ENCODE data around the gene TAF10.

DNA sequence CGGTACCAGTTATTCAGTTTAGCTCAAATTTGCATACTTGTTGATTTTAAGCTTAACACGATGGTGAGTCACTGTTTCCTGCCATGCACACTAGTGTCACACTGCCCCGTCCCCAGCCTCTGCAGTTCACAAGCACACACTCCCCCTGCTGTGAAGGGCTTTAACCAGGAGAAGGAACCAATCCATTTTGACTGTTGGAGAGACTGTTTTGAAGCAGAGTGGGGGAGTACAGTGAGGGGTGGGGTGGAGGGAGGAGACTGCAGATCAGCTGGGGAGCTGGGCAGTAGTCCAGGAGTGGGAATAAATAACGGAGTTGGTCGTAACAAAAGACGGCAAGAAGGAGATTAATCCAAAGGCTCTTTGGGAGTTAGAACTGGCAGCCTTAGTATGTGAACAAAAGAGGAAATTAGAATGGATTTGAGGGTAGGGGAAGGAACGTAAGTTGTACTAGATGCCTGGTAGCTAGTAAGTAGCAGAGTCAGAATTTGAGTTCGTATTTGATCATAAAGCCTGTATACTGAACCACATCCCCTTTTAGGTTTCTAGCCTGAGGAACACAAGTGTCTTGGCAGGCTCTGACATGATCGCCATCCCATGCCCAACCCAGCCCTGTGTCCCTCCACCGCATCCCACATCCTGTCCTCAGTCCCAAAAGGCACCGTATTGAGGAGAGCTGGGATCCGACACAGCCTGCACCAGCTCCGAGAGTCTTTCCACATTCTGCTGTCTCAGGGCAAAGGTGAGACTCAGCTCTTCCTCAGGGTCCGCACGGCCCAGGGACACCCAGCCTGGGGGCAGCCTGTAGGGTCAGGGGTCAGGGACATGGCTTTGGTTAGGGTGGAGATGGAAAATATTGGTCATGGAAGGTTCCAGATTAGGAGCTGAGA lies 6.3 kb upstream of the TAF10 start:
- TF ChIP-seq, protein P1, sequence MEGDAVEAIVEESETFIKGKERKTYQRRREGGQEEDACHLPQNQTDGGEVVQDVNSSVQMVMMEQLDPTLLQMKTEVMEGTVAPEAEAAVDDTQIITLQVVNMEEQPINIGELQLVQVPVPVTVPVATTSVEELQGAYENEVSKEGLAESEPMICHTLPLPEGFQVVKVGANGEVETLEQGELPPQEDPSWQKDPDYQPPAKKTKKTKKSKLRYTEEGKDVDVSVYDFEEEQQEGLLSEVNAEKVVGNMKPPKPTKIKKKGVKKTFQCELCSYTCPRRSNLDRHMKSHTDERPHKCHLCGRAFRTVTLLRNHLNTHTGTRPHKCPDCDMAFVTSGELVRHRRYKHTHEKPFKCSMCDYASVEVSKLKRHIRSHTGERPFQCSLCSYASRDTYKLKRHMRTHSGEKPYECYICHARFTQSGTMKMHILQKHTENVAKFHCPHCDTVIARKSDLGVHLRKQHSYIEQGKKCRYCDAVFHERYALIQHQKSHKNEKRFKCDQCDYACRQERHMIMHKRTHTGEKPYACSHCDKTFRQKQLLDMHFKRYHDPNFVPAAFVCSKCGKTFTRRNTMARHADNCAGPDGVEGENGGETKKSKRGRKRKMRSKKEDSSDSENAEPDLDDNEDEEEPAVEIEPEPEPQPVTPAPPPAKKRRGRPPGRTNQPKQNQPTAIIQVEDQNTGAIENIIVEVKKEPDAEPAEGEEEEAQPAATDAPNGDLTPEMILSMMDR (conservative IDR thresholded peaks at IDR 0.05), result no peak
- no peak for TF ChIP-seq ZFX (IDR thresholded peaks at IDR 0.05)

Measured in C4-2B (cell line).